PC-3 (cell line): ENCODE results near the gene RNF169. TPM values are rescaled to one million over a fixed set of nuclear protein-coding genes. Genes with fewer than 3 reads are reported as not detected.

Source experiments
- ATAC-seq: fragments of 200-7000 bp; cut with Tn5 transposase; 2 replicates; pipeline ENCODE4 v1.9.1; 2020; ENCODE audit warnings: mild to moderate bottlenecking, moderate library complexity
- BruUV-seq: library from RNA; stranded (reverse); fragments of 400-500 nt; replicated peaks from 2 replicates; lab custom pipeline; 2021; lab: Mats Ljungman, UMichigan
- CTCF ChIA-PET: fragments of 300-600 bp; sonication (Branson Sonifier 250); formaldehyde crosslinking; loops from one replicate; lab custom pipeline; 2022; ENCODE audit warnings: antibody characterized with exemption; lab: Charles Lee
- POLR2A ChIA-PET: fragments of 300-600 bp; sonication (Branson Sonifier 250); formaldehyde crosslinking; loops from one replicate; lab custom pipeline; 2022; ENCODE audit warnings: antibody characterized with exemption; ENCODE audit not compliant: unreplicated experiment; lab: Charles Lee
- DNase-seq: peaks from one replicate; pipeline ENCODE4 v3.0.0-alpha.2; 2015
- H2AFZ ChIP-seq: fragments of 300-600 bp; sonication (generic); 2 replicates; pipeline ENCODE4 v1.6.0; 2016; ENCODE audit warnings: antibody characterized with exemption, low read length
- H3F3A ChIP-seq: fragments of 300-600 bp; sonication (generic); one replicate; pipeline ENCODE4 v1.6.0; 2017; ENCODE audit warnings: antibody characterized with exemption, low read length, control low read depth, mild to moderate bottlenecking; ENCODE audit not compliant: unreplicated experiment
- H3K27ac ChIP-seq: fragments of 300-600 bp; sonication (generic); 2 replicates; pipeline ENCODE4 v1.5.1; 2016; ENCODE audit warnings: mild to moderate bottlenecking, low read length
- H3K27me3 ChIP-seq: fragments of 300-600 bp; sonication (generic); 2 replicates; pipeline ENCODE4 v1.6.1; 2016; ENCODE audit warnings: low read length, mixed read lengths
- H3K36me3 ChIP-seq: fragments of 300-600 bp; sonication (generic); 2 replicates; pipeline ENCODE4 v1.6.1; 2016; ENCODE audit warnings: low read depth, mixed run types, low read length, mixed read lengths
- H3K4me1 ChIP-seq: fragments of 300-600 bp; sonication (generic); 2 replicates; pipeline ENCODE4 v1.5.1; 2016; ENCODE audit warnings: low read length; ENCODE audit not compliant: insufficient read depth
- H3K4me2 ChIP-seq: fragments of 300-600 bp; sonication (generic); 2 replicates; pipeline ENCODE4 v1.6.0; 2016; ENCODE audit warnings: low read length
- H3K4me3 ChIP-seq: fragments of 300-600 bp; sonication (generic); 2 replicates; pipeline ENCODE4 v1.5.1; 2016; ENCODE audit warnings: mild to moderate bottlenecking, low read length, mixed read lengths
- H3K79me2 ChIP-seq: fragments of 300-600 bp; sonication (generic); 2 replicates; pipeline ENCODE4 v1.6.1; 2017; ENCODE audit warnings: low read length, mixed read lengths
- H3K9ac ChIP-seq: fragments of 300-600 bp; sonication (generic); 2 replicates; pipeline ENCODE4 v1.6.0; 2016; ENCODE audit warnings: mild to moderate bottlenecking, low read length
- H3K9me2 ChIP-seq: fragments of 300-600 bp; sonication (generic); replicated peaks from 2 replicates; pipeline ENCODE4 v1.6.1; 2016; ENCODE audit warnings: mixed run types, low read length, mixed read lengths
- H3K9me3 ChIP-seq: fragments of 300-600 bp; sonication (generic); 2 replicates; pipeline ENCODE4 v1.6.1; 2016; ENCODE audit warnings: low read length, mixed read lengths
- H4K20me1 ChIP-seq: fragments of 300-600 bp; sonication (generic); 2 replicates; pipeline ENCODE4 v1.6.1; 2016; ENCODE audit warnings: low read length, mixed read lengths
- EZH2 ChIP-seq: fragments of 300-600 bp; sonication (generic); IDR thresholded peaks from one replicate; pipeline ENCODE4 v1.6.1; 2017; ENCODE audit warnings: antibody characterized with exemption, mild to moderate bottlenecking, low read length; ENCODE audit not compliant: unreplicated experiment
- EZH2phosphoT487 ChIP-seq: fragments of 300-600 bp; sonication (generic); IDR thresholded peaks from 2 replicates; pipeline ENCODE4 v1.6.1; 2018; ENCODE audit warnings: mild to moderate bottlenecking, antibody characterized with exemption, low read length, borderline replicate concordance
- intact Hi-C: fragments of 100-400 bp; cut with micrococcal nuclease; formaldehyde crosslinking; loops from 2 replicates; pipeline ENCODE4 v1.9.0; 2023
- total RNA-seq: library from RNA; depleted of rRNA; stranded (reverse); fragments of >200 nt; gene quantifications from 2 replicates; pipeline ENCODE4 v1.2.3, GENCODE V29; 2014
- TF ChIP-seq, protein P1 (sequence below): fragments of 300-600 bp; sonication (generic); conservative IDR thresholded peaks from 2 replicates; pipeline ENCODE4 v1.5.1; 2017; ENCODE audit warnings: antibody characterized with exemption, low read depth, mild to moderate bottlenecking, low read length

The RNF169 gene
- total RNA-seq, 1 experiment from 2014 or later: 20.4 TPM

DNA sequence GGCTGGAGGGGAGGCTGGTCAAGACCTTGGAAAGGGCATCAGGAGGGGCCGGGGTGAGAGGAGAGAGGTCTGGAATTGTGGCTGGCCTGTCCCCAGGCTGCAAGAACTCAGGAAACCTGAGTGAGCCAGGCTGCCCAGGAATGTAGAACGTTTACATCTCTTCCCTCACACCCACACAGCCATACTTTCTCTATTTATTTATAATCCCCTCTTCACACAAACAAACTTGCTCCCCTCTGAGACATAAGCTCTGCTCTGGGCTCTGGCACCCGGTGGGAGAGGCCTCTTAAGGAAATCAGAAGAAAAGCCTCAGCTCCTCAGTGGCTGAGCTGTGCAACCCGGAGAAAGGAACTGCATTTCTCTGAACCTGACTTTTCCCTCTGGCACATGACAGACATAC lies 22.9 kb upstream of the RNF169 start:
- Histone ChIP-seq H3F3A (no peaks in the 10 kb centered on the region), H3K9me3 (no peaks in the 10 kb centered on the region), H3K4me1 (no peaks in the 10 kb centered on the region), H3K4me2 (no peak overlapping the region), H3K9me2 (no peaks in the 10 kb centered on the region), H3K79me2 (no peaks in the 10 kb centered on the region), H3K27ac (no peak overlapping the region), H3K9ac (no peak overlapping the region), H3K36me3 (no peaks in the 10 kb centered on the region), H3K27me3 (peaks cover 27% of the 10 kb centered on the region), H3K4me3 (no peak overlapping the region), H2AFZ (no peak overlapping the region), H4K20me1 (no peaks in the 10 kb centered on the region)
- intact Hi-C loops: loop anchor here (1.0 to 5.0 kb wide), 3 partner anchors 23 to 113 kb away; no protein-coding TSS in a partner anchor
- POLR2A ChIA-PET: no interaction called here
- CTCF ChIA-PET: interaction anchor here (1.1 to 2.2 kb wide), 4 partner anchors 14 to 89 kb away, joined by 6 to 28 read pairs (median 7); no protein-coding TSS in a partner anchor
- DNase-seq: no peak
- no peak for ATAC-seq
- TF ChIP-seq, protein P1, sequence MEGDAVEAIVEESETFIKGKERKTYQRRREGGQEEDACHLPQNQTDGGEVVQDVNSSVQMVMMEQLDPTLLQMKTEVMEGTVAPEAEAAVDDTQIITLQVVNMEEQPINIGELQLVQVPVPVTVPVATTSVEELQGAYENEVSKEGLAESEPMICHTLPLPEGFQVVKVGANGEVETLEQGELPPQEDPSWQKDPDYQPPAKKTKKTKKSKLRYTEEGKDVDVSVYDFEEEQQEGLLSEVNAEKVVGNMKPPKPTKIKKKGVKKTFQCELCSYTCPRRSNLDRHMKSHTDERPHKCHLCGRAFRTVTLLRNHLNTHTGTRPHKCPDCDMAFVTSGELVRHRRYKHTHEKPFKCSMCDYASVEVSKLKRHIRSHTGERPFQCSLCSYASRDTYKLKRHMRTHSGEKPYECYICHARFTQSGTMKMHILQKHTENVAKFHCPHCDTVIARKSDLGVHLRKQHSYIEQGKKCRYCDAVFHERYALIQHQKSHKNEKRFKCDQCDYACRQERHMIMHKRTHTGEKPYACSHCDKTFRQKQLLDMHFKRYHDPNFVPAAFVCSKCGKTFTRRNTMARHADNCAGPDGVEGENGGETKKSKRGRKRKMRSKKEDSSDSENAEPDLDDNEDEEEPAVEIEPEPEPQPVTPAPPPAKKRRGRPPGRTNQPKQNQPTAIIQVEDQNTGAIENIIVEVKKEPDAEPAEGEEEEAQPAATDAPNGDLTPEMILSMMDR: no peak
- no peak for TF ChIP-seq EZH2
- no peak for TF ChIP-seq EZH2phosphoT487
- no TSS peak for BruUV-seq

DNA sequence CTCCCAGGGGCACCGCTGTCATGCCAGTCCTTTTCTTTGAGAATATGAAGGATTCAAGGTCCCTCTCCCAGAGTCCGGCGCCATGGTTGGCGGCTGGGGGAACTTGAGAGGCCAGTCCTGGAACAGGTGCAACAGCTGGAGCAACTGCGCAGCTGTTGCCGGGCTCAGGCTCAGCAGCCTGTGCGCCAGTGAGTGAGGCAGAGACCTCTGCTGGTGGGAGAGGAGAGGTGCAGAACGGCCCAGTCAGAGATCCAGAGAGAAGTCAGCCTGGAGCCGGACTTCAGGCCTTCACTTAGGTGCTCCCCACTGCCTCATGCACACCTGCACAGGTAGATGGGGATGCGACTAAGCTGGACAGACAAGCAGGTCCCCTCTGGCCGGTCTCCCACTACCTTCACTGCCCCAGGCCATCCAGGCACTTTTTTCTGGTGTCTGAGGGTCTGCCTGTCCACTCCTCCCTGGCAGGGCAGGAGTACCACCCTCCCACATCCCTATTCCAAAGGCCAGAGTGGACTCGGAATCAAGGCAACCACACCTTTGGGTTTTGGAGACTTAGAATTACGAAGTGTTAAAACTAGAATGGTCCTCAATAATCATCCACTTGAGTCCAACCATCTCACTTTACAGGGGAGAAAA lies 22.0 kb upstream of the RNF169 start:
- ChIA-PET CTCF (interaction anchor here (0.5 to 2.2 kb wide), 7 partner anchors 13 to 114 kb away, joined by 3 to 28 read pairs (median 6); no protein-coding TSS in a partner anchor), POLR2A (interaction anchor here (0.6 kb wide), 1 partner anchor 115 kb away, joined by 3 read pairs; no protein-coding TSS in a partner anchor)
- Histone ChIP-seq H3K4me3 (no peak overlapping the region), H3K27me3 (peaks cover 34% of the 10 kb centered on the region), H3K4me1 (no peaks in the 10 kb centered on the region), H3K4me2 (no peak overlapping the region), H3K9me2 (no peaks in the 10 kb centered on the region), H3K9me3 (no peaks in the 10 kb centered on the region), H2AFZ (no peak overlapping the region), H3F3A (no peaks in the 10 kb centered on the region), H3K27ac (no peak overlapping the region), H3K36me3 (no peaks in the 10 kb centered on the region), H3K9ac (no peak overlapping the region), H3K79me2 (no peaks in the 10 kb centered on the region), H4K20me1 (no peaks in the 10 kb centered on the region)
- DNase-seq: peak; percentile 87
- ATAC-seq: peak; percentile 99
- no TSS peak for BruUV-seq
- TF ChIP-seq EZH2: no peak
- TF ChIP-seq, protein P1: peak; percentile 96
- intact Hi-C loops: loop anchor here (1.0 to 5.0 kb wide), 3 partner anchors 24 to 114 kb away; no protein-coding TSS in a partner anchor

DNA sequence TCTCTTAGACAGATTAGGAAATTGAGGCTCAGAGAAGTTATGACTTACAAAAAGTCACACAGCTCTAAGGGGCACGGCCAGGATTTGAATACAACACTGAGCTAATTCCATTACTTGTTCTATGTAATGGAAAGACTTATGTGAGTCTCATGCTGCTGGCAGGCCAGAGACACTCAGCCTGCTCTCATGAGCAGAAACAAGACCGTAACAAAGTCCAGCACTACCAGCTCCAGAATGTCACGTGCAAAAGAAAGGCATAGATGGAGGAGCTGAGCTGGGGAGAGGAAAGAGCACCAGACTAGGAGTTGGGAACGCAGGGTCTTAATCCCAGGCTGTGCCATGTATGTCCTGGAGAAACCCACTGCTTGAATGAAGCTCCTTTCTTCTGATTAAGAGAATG lies 19.3 kb upstream of the RNF169 start:
- H3K79me2 ChIP-seq: no peaks in the 10 kb centered on the region
- no peak overlapping the region for H3K4me2 ChIP-seq
- POLR2A ChIA-PET: no interaction called here
- DNase-seq (no peak), ATAC-seq (no peak)
- H3K9me3 ChIP-seq: no peaks in the 10 kb centered on the region
- no peaks in the 10 kb centered on the region for H3K9me2 ChIP-seq
- TF ChIP-seq EZH2 (no peak), EZH2phosphoT487 (no peak)
- TF ChIP-seq, protein P1: no peak
- H3K36me3 ChIP-seq: no peaks in the 10 kb centered on the region
- H3K4me3 ChIP-seq: no peak overlapping the region
- intact Hi-C loops: loop anchor here (5.0 kb wide), 1 partner anchor 117 kb away; no protein-coding TSS in a partner anchor
- H3K27me3 ChIP-seq: peaks cover 43% of the 10 kb centered on the region
- CTCF ChIA-PET: no interaction called here
- BruUV-seq: no TSS peak
- H4K20me1 ChIP-seq: no peaks in the 10 kb centered on the region
- H3K4me1 ChIP-seq: no peaks in the 10 kb centered on the region
- H3K27ac ChIP-seq: no peak overlapping the region
- H3K9ac ChIP-seq: no peak overlapping the region
- no peak overlapping the region for H2AFZ ChIP-seq
- no peaks in the 10 kb centered on the region for H3F3A ChIP-seq
